GM23338 (cell line): Measurements from ENCODE around the gene ST8SIA6. TPM values are rescaled to one million over a fixed set of nuclear protein-coding genes. Genes with fewer than 3 reads are reported as not detected.

Experiments used
- polyA plus RNA-seq: library from polyadenylated mRNA; unstranded; fragments of >200 nt; fragmentation: Nextera tagmentation; extraction: Ambion mirVana; gene quantifications from 2 replicates; pipeline ENCODE4 v1.2.1, GENCODE V29; 2016
- small RNA-seq: library from RNA; depleted of rRNA; stranded (forward); fragments of <200 nt; gene quantifications from one replicate; pipeline ENCODE3, GENCODE V24; 2014; ENCODE audit warnings: low replicate concordance
- total RNA-seq: library from RNA; depleted of rRNA; stranded (reverse); fragments of >200 nt; shearing (Covaris generic); gene quantifications from 2 replicates; pipeline ENCODE4 v1.2.3, GENCODE V29; 2014; rRNA removed

ST8SIA6 gene
- total and polyA plus RNA-seq, 2 experiments from 2014 or later = 1.6 to 2.3 TPM

Small RNA genes lying within 50 kb of the gene (small RNA-seq; reads per million reads assigned to genes)
- gene RF00019 = not detected

Other genes with a start within 250 kb of the ST8SIA6 start
- 214 and 228 TPM in 2 replicates for gene VIM, start 226.4 kb downstream of the ST8SIA6 start, total RNA-seq
- gene VIM, start 226.4 kb downstream of the ST8SIA6 start, polyA plus RNA-seq = 131 and 137 TPM in 2 replicates
- 32.2 and 34.1 TPM in 2 replicates for gene HACD1, start 162.8 kb upstream of the ST8SIA6 start, total RNA-seq
- 66.2 and 70.1 TPM in 2 replicates for gene HACD1, start 162.8 kb upstream of the ST8SIA6 start, polyA plus RNA-seq
- gene STAM, start 189.6 kb upstream of the ST8SIA6 start, total RNA-seq = 29.8 and 40.5 TPM in 2 replicates
- 24.6 and 28.8 TPM in 2 replicates for gene STAM, start 189.6 kb upstream of the ST8SIA6 start, polyA plus RNA-seq